Pancreas (tissue), 10 donors: ENCODE measurements around the gene NFIX. TPM values are rescaled to one million over a fixed set of nuclear protein-coding genes. Genes with fewer than 3 reads are reported as not detected.
A peak's percentile ranks its signal among the peaks of the same experiment; 100 is the strongest.

Experiments
- ATAC-seq, 4 donors: fragments of 200-7000 bp; cut with Tn5 transposase; one replicate each; pipeline versions ENCODE4 v1.8.0 to v1.9.1; 2020; ENCODE audit warnings: mild to moderate bottlenecking in 4 of 4, moderate library complexity in 4 of 4
- DNase-seq, 6 donors: peaks; one replicate each; pipeline ENCODE4 v3.0.0-alpha.2; 2020
- FAIRE-seq: peaks from 2 replicates; lab custom pipeline; 2012; peaks lifted over from hg19 to GRCh38; lab: Jason Lieb, UNC
- H3K27ac ChIP-seq, 4 donors: fragments of 200-600 bp; sonication (generic); 1 replicate in 3 of 4; 2 replicates in 1 of 4; pipeline versions ENCODE4 v1.5.0 to v1.8.0; 2020
- H3K27me3 ChIP-seq, 4 donors: fragments of 200-600 bp; one replicate each; pipeline ENCODE4 v1.8.0; 2021
- H3K36me3 ChIP-seq, 3 donors: fragments of 200-600 bp; sonication (generic) in 1 of 3; one replicate each; pipeline versions ENCODE4 v1.5.0 to v1.8.0; 2020 to 2021
- H3K4me1 ChIP-seq, 3 donors: fragments of 200-600 bp; one replicate each; pipeline ENCODE4 v1.8.0; 2021
- H3K4me3 ChIP-seq, 4 donors: fragments of 200-600 bp; sonication (generic) in 2 of 4; one replicate each; pipeline versions ENCODE4 v1.5.0 to v1.8.0; 2020 to 2021
- H3K9me3 ChIP-seq, 4 donors: fragments of 200-600 bp; one replicate each; pipeline ENCODE4 v1.8.0; 2021
- CTCF ChIP-seq, 4 donors: fragments of 200-600 bp; sonication (generic) in 3 of 4; IDR thresholded peaks; one replicate each; pipeline versions ENCODE4 v1.5.0 to v1.8.0; 2021; ENCODE audit warnings: antibody characterized with exemption in 4 of 4
- WGBS, 2 donors: extraction: QIAGEN DNeasy Blood & Tissue Kit; methylation state at CpG; one replicate each; pipeline ENCODE4 v1.1.7; 2013; 5-methylcytosine and 5-hydroxymethylcytosine counted together
- intact Hi-C, 3 donors: fragments of 100-400 bp; cut with DNase I; formaldehyde crosslinking; loops; one replicate each; pipeline versions ENCODE4 v1.11.1 to v1.14.2; 2022
- polyA plus RNA-seq, 2 donors: library from polyadenylated mRNA; stranded (reverse); fragments of 200-250 nt; gene quantifications; one replicate each; pipeline ENCODE4 v1.2.3, GENCODE V29; 2013
- total RNA-seq, 6 donors: library from RNA; stranded (reverse); fragmentation: NEBNext Ultra II Directional in 4 of 6; extraction: Animal tissue kit (Norgen Biotek cat#: 25700) in 4 of 6; gene quantifications; one replicate each; pipeline versions ENCODE4 v1.2.1 to v1.2.4, GENCODE V29; 2021 to 2023
- donor health status: healthy with polysubstance abuse.
- donor health status: DM: no; HTN: no; CAD: no; lungs with moderate emphysema.
- donor health status: DM: no; HTN: no; CAD: no.
- donor health status: control.
- donor health status: control.
- donor health status: Bipolar disorder and iron deficiency.
- donor health status: DM: yes; HTN: yes; CAD: no.
- donor health status: DM: no; HTN: no; CAD: no.
- donor health status: DM: no; HTN: no; CAD: no.
- donor health status: DM: yes; HTN: yes; CAD: no.

Gene NFIX
- total and polyA plus RNA-seq, 8 donors: 8.3 to 45.1 (median 32.7) TPM

GRCh38 chr19:13023656-13024055 is 28.4 kb downstream of the NFIX start:
- no peak for TF ChIP-seq CTCF (IDR thresholded peaks at IDR 0.05)
- FAIRE-seq: no peak
- DNase-seq: no peak
- intact Hi-C loops: no loop called here
- no peaks in the 10 kb centered on the region for H3K9me3 ChIP-seq
- H3K27me3 ChIP-seq: no peaks in the 10 kb centered on the region
- H3K4me3 ChIP-seq: peak overlapping the region in 2 of 4 donors; percentile 24 to 41
- ATAC-seq: no peak
- H3K4me1 ChIP-seq: peaks cover 11 to 29% (median 13%) of the 10 kb centered on the region in 3 donors
- WGBS, 2 donors: 16 to 18% methylated on average over 8 of the region's 8 CpGs
- no peaks in the 10 kb centered on the region for H3K36me3 ChIP-seq
- peak overlapping the region in 2 of 4 donors; percentile 77 to 87 for H3K27ac ChIP-seq

GRCh38 chr19:13024126-13024950 is 29.1 kb downstream of the NFIX start:
- no peaks in the 10 kb centered on the region for H3K36me3 ChIP-seq
- ATAC-seq (no peak), FAIRE-seq (no peak), DNase-seq (no peak)
- peak overlapping the region in 2 of 4 donors; percentile 13 to 33 for H3K4me3 ChIP-seq
- no peaks in the 10 kb centered on the region for H3K27me3 ChIP-seq
- TF ChIP-seq CTCF (IDR thresholded peaks at IDR 0.05): no peak
- WGBS, 2 donors: 54 to 60% methylated on average over 34 to 37 of the region's 37 CpGs
- H3K9me3 ChIP-seq: no peaks in the 10 kb centered on the region
- intact Hi-C loops: no loop called here
- H3K4me1 ChIP-seq: peaks cover 11 to 29% (median 13%) of the 10 kb centered on the region in 3 donors
- H3K27ac ChIP-seq: no peak overlapping the region

- Histone ChIP-seq H3K4me3 (peak overlapping the region in 1 of 4 donors; percentile 33), H3K9me3 (no peaks in the 10 kb centered on the region), H3K4me1 (peaks cover 11 to 29% (median 13%) of the 10 kb centered on the region in 3 donors), H3K36me3 (no peaks in the 10 kb centered on the region), H3K27me3 (no peaks in the 10 kb centered on the region), H3K27ac (peak overlapping the region in 2 of 4 donors; percentile 28 to 68)
- no peak for ATAC-seq
- intact Hi-C loops: no loop called here
- TF ChIP-seq CTCF (IDR thresholded peaks at IDR 0.05): no peak
- peak in 1 of 6 donors; percentile 65 for DNase-seq
- FAIRE-seq: no peak
- 77 to 78% methylated on average over 48 of the region's 48 CpGs for WGBS, 2 donors
These were observed 29.8 kb downstream of the NFIX start for GRCh38 chr19:13024951-13025697.

GRCh38 chr19:13025819-13026456 is 30.7 kb downstream of the NFIX start:
- FAIRE-seq: no peak
- WGBS, 2 donors: 27 to 36% methylated on average over 7 of the region's 7 CpGs

More at GRCh38 chr19:13025819-13026456, 30.7 kb downstream of the NFIX start:
- H3K9me3 ChIP-seq: no peaks in the 10 kb centered on the region
- no peaks in the 10 kb centered on the region for H3K36me3 ChIP-seq
- DNase-seq (no peak), ATAC-seq (peak in 1 of 4 donors; percentile 2)
- peak overlapping the region; percentile 4 to 83 (median 54) for H3K27ac ChIP-seq
- intact Hi-C loops: no loop called here
- H3K4me3 ChIP-seq: peak overlapping the region in 2 of 4 donors; percentile 15 to 35
- peaks cover 11 to 29% (median 13%) of the 10 kb centered on the region in 3 donors for H3K4me1 ChIP-seq
- no peaks in the 10 kb centered on the region for H3K27me3 ChIP-seq
- no peak for TF ChIP-seq CTCF (IDR thresholded peaks at IDR 0.05)
